Aorta (tissue), 5 donors: ENCODE results near the gene MAN2B2. TPM values are rescaled to one million over a fixed set of nuclear protein-coding genes. Genes with fewer than 3 reads are reported as not detected.

ENCODE experiments used
- ATAC-seq: fragments of 200-7000 bp; cut with Tn5 transposase; one replicate; pipeline ENCODE4 v1.9.1; 2022; ENCODE audit warnings: moderate library complexity; ENCODE audit not compliant: low FRiP score
- DNase-seq, 2 donors: peaks; one replicate each; pipeline ENCODE4 v3.0.0-alpha.2; 2020
- H3K27ac ChIP-seq, 2 donors: one replicate each; pipeline ENCODE4 v1.5.1; 2013; ENCODE audit warnings: low read length in 2 of 2, mild to moderate bottlenecking in 2 of 2, moderate library complexity in 2 of 2, control low read depth in 1 of 2, inconsistent platforms in 1 of 2, low read depth in 1 of 2
- H3K27me3 ChIP-seq, 2 donors: one replicate each; pipeline ENCODE4 v1.6.1; 2013; ENCODE audit warnings: control low read depth in 1 of 2, low read length in 1 of 2, mild to moderate bottlenecking in 1 of 2, moderate library complexity in 1 of 2; ENCODE audit not compliant: insufficient read depth in 2 of 2, control insufficient read depth in 1 of 2
- H3K36me3 ChIP-seq, 2 donors: one replicate each; pipeline ENCODE4 v1.6.1; 2013; ENCODE audit warnings: control low read depth in 1 of 2, low read length in 1 of 2, mild to moderate bottlenecking in 1 of 2; ENCODE audit not compliant: insufficient read depth in 2 of 2, control insufficient read depth in 1 of 2
- H3K4me1 ChIP-seq, 2 donors: one replicate each; pipeline ENCODE4 v1.6.1; 2013; ENCODE audit warnings: low read length in 2 of 2, control low read depth in 1 of 2, mild to moderate bottlenecking in 1 of 2, moderate library complexity in 1 of 2; ENCODE audit not compliant: insufficient read depth in 2 of 2, control insufficient read depth in 1 of 2
- H3K4me3 ChIP-seq, 2 donors: one replicate each; pipeline ENCODE4 v1.5.1; 2013; ENCODE audit warnings: low read length in 2 of 2, control low read depth in 1 of 2, mild to moderate bottlenecking in 1 of 2
- H3K9me3 ChIP-seq: one replicate; pipeline ENCODE4 v1.6.1; 2013; ENCODE audit warnings: mild to moderate bottlenecking, low read length; ENCODE audit not compliant: control insufficient read depth
- WGBS, 2 donors: extraction: QIAGEN DNeasy Blood & Tissue Kit; methylation state at CpG; one replicate each; pipeline ENCODE4 v1.1.7; 2013; 5-methylcytosine and 5-hydroxymethylcytosine counted together
- intact Hi-C, 2 donors: fragments of 100-400 bp; cut with DNase I; formaldehyde crosslinking; loops; one replicate each; pipeline versions ENCODE4 v1.14.2 to v1.15.0; 2022
- polyA plus RNA-seq, 2 donors: library from polyadenylated mRNA; stranded (reverse); fragments of 200-250 nt; gene quantifications; one replicate each; pipeline ENCODE4 v1.2.3, GENCODE V29; 2013
- total RNA-seq, 2 donors: library from RNA; stranded (reverse); fragmentation: NEBNext Ultra II Directional; extraction: Animal tissue kit (Norgen Biotek cat#: 25700); gene quantifications; one replicate each; pipeline ENCODE4 v1.2.1, GENCODE V29; 2021
- donor health status: healthy with polysubstance abuse.
- donor health status: Bipolar disorder and iron deficiency.
- donor health status: DM: no; HTN: no; CAD: no.
- donor health status: DM: no; HTN: no; CAD: no.
- donor health status: DM: yes; HTN: yes; CAD: no.

MAN2B2 gene
- total and polyA plus RNA-seq, 4 donors = 13.1 to 58.0 (median 42.5) TPM

DNA sequence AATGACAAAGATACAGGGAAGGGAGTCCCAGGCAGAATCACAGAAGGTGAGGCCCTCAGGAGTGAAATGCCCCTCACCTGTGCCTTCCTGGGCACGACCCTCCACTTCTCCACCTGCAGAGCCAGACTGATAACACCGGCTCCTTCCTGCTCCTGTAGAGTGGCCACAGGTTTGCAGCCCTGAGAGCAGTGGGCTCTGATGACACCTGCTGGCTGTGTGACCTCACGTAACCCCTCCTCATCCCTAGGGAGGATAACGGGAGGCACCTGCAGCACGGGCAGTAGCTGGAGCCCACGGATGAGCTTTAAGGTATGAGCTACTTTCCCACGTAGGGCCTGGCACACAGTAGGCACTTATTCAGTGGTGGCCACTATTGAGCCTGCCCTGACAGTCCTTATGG lies 25.5 kb upstream of the MAN2B2 start:
- DNase-seq (no peak), ATAC-seq (no peak)
- intact Hi-C loops = loop anchor here in 1 of 2 donors (2.0 kb wide), 1 partner anchor 215 kb away; no protein-coding TSS in a partner anchor
- Histone ChIP-seq H3K27ac (no peak overlapping the region), H3K9me3 (peaks cover 14% of the 10 kb centered on the region), H3K4me1 (no peaks in the 10 kb centered on the region), H3K27me3 (no peaks in the 10 kb centered on the region), H3K36me3 (no peaks in the 10 kb centered on the region), H3K4me3 (no peak overlapping the region)
- 30 to 37% methylated on average over 7 of the region's 7 CpGs for WGBS, 2 donors

GRCh38 chr4:6549890-6550620 lies 24.9 kb upstream of the MAN2B2 start:
- Histone ChIP-seq H3K4me1 (no peaks in the 10 kb centered on the region), H3K36me3 (no peaks in the 10 kb centered on the region), H3K27ac (no peak overlapping the region), H3K9me3 (peaks cover 14% of the 10 kb centered on the region), H3K4me3 (no peak overlapping the region), H3K27me3 (no peaks in the 10 kb centered on the region)
- DNase-seq (no peak), ATAC-seq (no peak)
- 50 to 55% methylated on average over 13 of the region's 13 CpGs for WGBS, 2 donors
- intact Hi-C loops = loop anchor here in 1 of 2 donors (2.0 kb wide), 1 partner anchor 215 kb away; no protein-coding TSS in a partner anchor

DNA sequence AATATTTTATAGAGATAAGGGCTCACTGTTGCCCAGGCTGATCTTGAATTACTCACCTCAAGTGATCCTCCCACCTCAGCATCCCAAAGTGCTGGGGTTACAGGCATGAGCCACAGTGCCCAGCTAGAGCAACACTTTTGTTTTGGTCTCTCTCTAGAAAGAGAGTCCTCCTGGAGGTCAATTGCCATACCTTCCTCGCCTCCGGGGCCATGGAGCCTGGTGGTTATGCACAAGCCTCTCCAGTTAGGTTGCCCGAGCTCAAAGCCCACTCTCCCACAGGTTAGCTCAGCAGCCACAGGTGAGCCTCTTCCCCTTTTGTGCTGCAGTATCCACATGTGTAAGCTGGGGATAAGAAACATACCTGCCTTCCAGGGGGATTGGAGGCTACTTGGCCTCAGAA lies 24.2 kb upstream of the MAN2B2 start:
- H3K36me3 ChIP-seq = no peaks in the 10 kb centered on the region
- no peak overlapping the region for H3K27ac ChIP-seq
- DNase-seq (no peak), ATAC-seq (no peak)
- no peaks in the 10 kb centered on the region for H3K27me3 ChIP-seq
- no peak overlapping the region for H3K4me3 ChIP-seq
- H3K4me1 ChIP-seq = no peaks in the 10 kb centered on the region
- intact Hi-C loops = no loop called here
- peaks cover 14% of the 10 kb centered on the region for H3K9me3 ChIP-seq
- 81 to 84% methylated on average over 3 of the region's 3 CpGs for WGBS, 2 donors

GRCh38 chr4:6551660-6552059 lies 23.3 kb upstream of the MAN2B2 start:
- WGBS, 2 donors = 91 to 96% methylated on average over 2 of the region's 2 CpGs
- ATAC-seq (no peak), DNase-seq (no peak)
- Histone ChIP-seq H3K27ac (no peak overlapping the region), H3K4me1 (no peaks in the 10 kb centered on the region), H3K9me3 (peaks cover 14% of the 10 kb centered on the region), H3K27me3 (no peaks in the 10 kb centered on the region), H3K4me3 (no peak overlapping the region), H3K36me3 (no peaks in the 10 kb centered on the region)
- intact Hi-C loops = no loop called here

DNA sequence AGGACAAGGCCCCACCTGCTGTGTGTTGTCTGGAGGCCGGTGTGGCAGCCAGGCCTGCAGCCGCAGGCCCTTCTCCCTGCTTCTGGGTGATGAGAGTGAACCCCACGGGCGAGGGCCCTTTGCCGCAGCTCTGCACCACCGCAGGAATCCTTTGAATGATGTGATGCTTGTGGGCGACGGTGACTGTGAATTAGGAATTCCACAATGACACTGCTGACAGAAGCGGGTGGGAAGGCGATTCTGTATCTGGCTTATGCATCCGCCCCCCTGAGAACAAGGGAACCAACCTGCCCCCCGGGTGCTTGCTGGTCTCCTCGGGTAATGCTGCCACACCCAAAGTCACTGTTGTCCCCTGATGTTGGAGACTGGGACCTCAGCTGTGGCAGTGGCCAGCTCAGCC lies 19.5 kb upstream of the MAN2B2 start:
- Histone ChIP-seq H3K4me1 (no peaks in the 10 kb centered on the region), H3K27me3 (no peaks in the 10 kb centered on the region), H3K36me3 (no peaks in the 10 kb centered on the region), H3K27ac (no peak overlapping the region), H3K4me3 (no peak overlapping the region), H3K9me3 (peaks cover 14% of the 10 kb centered on the region)
- ATAC-seq (no peak), DNase-seq (no peak)
- intact Hi-C loops = no loop called here
- 81% methylated on average over 13 of the region's 13 CpGs for WGBS, 2 donors

GRCh38 chr4:6556263-6556662 lies 18.7 kb upstream of the MAN2B2 start:
- Histone ChIP-seq H3K27me3 (no peaks in the 10 kb centered on the region), H3K27ac (no peak overlapping the region), H3K36me3 (no peaks in the 10 kb centered on the region), H3K9me3 (peaks cover 14% of the 10 kb centered on the region), H3K4me3 (no peak overlapping the region), H3K4me1 (no peaks in the 10 kb centered on the region)
- DNase-seq (no peak), ATAC-seq (no peak)
- 78 to 82% methylated on average over 6 of the region's 6 CpGs for WGBS, 2 donors
- intact Hi-C loops = no loop called here

GRCh38 chr4:6557185-6557584 lies 17.8 kb upstream of the MAN2B2 start:
- DNase-seq (no peak), ATAC-seq (no peak)
- Histone ChIP-seq H3K27ac (no peak overlapping the region), H3K4me1 (no peaks in the 10 kb centered on the region), H3K9me3 (peaks cover 5% of the 10 kb centered on the region), H3K36me3 (no peaks in the 10 kb centered on the region), H3K4me3 (no peak overlapping the region), H3K27me3 (no peaks in the 10 kb centered on the region)
- intact Hi-C loops = no loop called here
- WGBS, 2 donors = 67% methylated on average over 5 of the region's 5 CpGs

DNA sequence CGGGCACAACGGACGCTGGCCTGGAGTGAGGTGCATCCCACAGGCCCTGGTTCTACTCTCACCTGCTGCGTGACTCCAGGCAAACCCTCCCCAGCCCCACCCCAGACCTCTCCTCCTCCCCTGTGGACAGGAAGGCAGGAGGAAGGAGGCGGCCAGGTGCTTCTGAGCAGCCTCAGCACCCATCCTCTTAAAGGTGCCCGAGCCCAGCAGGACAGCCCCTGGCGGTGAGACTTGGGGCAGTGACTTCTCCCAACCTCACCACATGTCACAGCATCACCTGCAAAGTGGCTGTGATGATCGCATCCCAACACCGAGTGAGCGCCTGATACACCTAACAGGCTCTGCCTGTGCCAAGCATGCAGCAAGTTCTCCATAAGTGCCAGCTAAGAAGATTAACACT lies 17.1 kb upstream of the MAN2B2 start:
- no peak overlapping the region for H3K27ac ChIP-seq
- ATAC-seq (no peak), DNase-seq (no peak)
- no peaks in the 10 kb centered on the region for H3K36me3 ChIP-seq
- intact Hi-C loops = no loop called here
- no peak overlapping the region for H3K4me3 ChIP-seq
- WGBS, 2 donors = 67 to 82% methylated on average over 9 to 10 of the region's 10 CpGs
- no peaks in the 10 kb centered on the region for H3K4me1 ChIP-seq
- no peaks in the 10 kb centered on the region for H3K27me3 ChIP-seq
- peaks cover 2% of the 10 kb centered on the region for H3K9me3 ChIP-seq

DNA sequence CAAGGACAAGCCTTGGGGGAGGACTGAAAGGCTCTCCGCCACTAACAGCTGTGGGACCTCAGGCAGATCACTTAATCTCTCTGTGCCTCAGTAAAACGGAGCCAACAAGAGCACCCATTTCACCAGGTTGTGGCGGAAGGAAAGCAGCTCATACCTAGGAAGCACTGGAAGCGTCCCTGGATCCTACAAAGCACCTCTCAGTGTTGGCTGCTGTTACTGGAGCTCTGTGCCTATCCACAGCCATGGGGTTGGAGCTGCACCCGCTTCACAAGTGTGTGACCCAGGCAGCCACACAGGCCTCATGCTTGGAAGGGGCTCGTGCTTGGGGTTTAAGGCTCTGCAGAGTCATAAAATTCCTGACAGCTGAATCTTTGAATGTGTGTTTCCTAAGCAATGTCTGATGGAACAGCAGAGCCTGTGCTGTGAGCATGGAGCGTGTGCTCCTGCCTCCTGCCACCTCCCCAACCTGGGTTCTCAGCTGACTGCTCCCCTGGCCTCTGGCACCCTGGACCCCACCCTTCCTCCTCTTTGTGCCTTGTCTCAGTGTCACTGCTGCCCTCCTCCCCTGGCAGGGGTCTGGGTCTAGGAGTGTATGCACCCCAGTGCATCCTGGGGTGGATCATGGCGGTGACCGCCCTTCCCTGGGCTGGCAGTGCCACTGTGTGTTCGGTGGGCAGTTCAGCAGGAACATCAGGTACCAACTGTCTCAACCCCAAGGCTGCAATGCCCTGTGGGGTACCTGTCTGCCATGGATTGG lies 14.4 kb upstream of the MAN2B2 start:
- ATAC-seq = no peak
- Histone ChIP-seq H3K36me3 (no peaks in the 10 kb centered on the region), H3K9me3 (no peaks in the 10 kb centered on the region), H3K4me3 (no peak overlapping the region), H3K4me1 (no peaks in the 10 kb centered on the region), H3K27me3 (no peaks in the 10 kb centered on the region), H3K27ac (no peak overlapping the region)
- intact Hi-C loops = no loop called here
- WGBS, 2 donors = 65 to 67% methylated on average over 10 of the region's 10 CpGs
- DNase-seq = no peak
